ENCODE results near the gene SMIM20. TPM values are rescaled to one million over a fixed set of nuclear protein-coding genes. Genes with fewer than 3 reads are reported as not detected.
"Not testable (repeated sequence)": the region's sequence is repeated elsewhere in the genome, so short reads cannot be mapped to it uniquely, and the experiment has no call there.

The SMIM20 gene
- polyA plus RNA-seq, 3 donors: 28.3 to 61.6 (median 31.4) TPM

DNA sequence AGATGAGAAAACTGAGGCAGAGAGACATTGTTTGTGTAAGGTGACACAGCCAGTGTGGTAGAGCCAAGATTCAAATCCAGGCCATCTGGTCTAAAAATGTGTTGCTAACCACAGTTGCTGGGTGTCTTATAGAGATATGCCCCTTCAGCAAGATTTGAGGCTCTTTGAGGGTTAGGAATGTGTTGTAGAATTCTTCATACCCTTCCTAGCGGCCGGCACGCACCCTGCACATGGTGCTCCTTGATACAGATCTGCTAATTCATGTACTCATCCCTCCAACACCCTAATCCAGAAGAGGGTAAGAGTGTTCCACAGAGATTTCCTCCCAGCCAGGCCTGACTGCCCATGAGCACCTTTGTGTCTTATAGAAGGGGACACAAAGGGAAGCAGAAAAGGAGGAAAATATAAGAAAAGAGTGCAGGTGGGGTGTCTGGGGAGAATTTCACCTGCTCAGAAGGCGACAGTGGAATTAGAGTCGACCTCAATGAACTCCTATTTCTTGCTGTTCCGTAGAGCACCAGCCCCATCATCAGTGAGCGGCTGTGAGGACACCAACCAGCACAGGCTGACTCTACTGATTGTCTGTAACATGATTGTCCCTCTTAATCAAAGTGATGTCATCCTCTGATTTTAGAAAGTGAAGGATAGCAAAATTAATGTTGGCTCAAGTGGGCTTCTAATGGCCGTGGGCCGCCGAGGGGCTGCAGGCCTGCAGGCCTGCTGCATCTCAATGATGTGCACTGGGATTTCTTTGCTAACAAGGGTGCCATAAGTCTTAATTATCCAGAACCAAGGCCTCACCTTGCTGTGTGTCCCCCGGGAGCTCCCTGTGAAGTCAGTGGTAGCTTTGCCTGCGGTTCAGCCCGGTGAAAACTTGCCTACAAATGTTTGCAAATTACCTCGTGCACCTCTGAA is 24.2 kb upstream of the SMIM20 start:
- H3K27ac ChIP-seq (ENCODE audit: low read depth, low read length): no peak overlapping the region
- WGBS, 3 donors: 89 to 90% (median 90%) methylated on average over 14 of the region's 14 CpGs

DNA sequence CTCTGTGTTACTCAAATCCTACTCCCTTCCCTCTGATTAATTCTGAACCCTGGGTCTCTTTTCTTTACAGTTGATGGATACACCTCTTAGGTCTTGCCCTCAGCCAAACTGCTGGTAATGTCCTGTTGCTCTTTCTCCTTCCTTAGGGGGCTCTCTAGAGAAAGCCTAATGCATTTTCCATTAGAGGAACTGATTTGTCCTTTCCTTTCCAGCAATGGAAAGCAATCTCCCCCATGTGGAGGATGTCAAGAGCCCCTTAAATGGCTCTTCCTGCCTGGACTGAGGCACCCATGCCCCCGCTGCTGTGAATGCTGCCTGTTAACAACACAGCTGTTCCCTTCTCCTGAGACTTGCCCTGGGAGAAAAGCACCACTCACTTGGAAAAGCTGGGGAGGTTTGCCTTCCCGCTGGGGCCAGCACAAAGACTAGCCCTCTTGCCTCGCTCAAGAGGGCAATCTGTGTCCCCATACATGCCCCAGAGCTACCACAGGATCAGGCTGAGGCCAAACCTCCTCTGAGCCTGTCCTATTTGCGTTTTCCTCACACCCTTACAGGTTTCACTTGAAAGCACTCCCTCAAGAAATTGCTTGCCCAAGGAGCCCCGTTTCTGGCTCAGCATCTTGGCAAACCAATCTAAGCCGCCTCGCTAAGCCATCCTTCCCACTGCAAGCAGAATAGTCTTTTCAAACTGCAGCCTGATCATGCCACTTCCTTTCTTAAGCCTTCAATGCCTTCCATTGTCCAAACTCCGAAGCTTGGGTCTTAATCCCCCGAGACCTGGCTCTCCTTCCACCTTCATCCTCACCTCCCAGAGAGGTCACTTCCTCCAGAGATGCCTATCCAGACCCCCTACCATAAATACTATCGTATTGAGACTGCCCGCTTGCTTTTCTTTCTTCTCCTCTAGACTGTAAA is 23.2 kb upstream of the SMIM20 start:
- no peak overlapping the region for H3K27ac ChIP-seq (ENCODE audit: low read depth, low read length)
- 72 to 78% (median 75%) methylated on average over 11 of the region's 11 CpGs for WGBS, 3 donors

- 81 to 85% (median 84%) methylated on average over 6 of the region's 6 CpGs for WGBS, 3 donors
- no peak overlapping the region for H3K27ac ChIP-seq (ENCODE audit: low read depth, low read length)
These were observed 21.2 kb upstream of the SMIM20 start for GRCh38 chr4:25892796-25893195.

DNA sequence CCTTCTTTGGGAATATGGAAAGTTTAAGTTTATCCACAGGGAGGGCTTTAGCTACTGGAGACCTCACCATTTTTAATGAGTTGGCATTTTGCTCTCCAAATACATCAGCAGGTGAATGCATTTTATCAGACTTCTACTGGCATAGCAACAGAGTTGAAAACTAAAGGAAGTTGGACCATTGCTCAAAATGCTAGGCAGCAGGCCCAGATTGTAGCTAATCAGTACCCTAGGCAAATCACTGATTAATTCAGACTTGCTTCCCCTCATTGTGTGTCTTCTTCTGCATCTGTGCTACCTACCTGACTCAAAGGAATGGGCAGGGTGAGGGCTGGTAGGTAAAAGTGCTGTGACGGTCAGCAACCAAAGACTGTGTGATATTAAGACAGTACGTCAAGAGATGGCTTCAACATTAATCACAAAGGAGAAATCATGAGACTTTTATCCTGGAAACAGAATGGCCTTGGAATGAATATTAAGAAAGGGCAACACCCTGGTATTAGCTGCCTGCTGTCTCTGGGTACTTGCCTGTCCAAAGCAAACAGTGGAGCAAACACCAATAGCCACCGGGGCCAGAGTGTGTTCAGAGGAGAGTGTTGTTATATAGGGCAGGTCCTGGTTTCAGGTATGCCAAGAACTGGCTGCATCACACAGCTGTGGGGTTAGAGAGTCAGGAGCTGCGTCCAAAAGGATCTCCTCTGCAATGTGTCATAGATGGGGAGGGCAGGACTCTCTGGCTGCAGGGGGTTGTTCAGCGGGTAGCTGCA is 17.1 kb upstream of the SMIM20 start:
- H3K27ac ChIP-seq (ENCODE audit: low read depth, low read length): no peak overlapping the region
- 58 to 88% (median 84%) methylated on average over 5 of the region's 5 CpGs for WGBS, 3 donors

- 85 to 100% (median 86%) methylated on average over 1 of the region's 1 CpG for WGBS, 3 donors
- no peak overlapping the region for H3K27ac ChIP-seq (ENCODE audit: low read depth, low read length)
These were observed 13.7 kb upstream of the SMIM20 start for GRCh38 chr4:25900310-25900709.

GRCh38 chr4:25901030-25901430 is 13.0 kb upstream of the SMIM20 start:
- no peak overlapping the region for H3K27ac ChIP-seq (ENCODE audit: low read depth, low read length)
- WGBS, 3 donors: 83 to 90% (median 87%) methylated on average over 10 of the region's 10 CpGs

DNA sequence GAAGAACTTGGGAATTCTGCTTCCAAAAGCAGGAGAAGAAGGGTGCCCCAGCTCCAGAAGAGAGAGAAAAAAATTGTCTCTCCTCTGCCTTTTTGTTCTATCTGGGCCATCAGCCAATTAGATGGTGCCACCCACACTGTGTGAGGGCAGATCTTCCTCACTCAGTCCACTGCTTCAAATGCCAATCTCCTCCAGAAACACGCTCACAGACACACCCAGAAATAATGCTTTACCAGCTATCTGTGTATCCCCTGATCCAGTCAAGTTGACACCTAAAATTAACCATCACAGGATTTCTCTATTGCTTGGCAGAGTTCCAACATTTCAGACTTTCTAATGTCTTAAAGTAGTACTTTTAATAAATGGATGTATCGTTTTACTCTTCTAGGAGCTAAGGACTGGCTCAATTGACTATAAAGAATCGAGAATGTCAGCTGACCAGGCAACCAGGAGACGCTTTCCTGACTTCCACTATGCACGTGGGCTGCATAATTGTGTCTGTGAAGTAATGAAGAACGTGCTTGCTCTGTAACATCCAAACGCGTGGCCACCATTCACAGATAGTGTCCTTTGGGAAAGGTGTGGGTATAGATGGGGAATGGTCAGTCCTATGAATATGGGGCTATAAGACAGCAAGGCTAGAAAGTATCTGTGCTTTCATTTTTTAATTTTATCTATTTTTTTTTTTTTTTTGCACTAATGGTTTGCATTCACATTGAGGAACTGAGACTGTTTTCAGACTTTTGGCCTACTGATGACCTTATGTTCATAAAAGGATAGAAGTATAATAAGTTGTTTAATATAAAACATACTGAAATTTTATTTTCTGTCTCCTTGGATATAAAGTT is 9.9 kb upstream of the SMIM20 start:
- no peak overlapping the region for H3K27ac ChIP-seq (ENCODE audit: low read depth, low read length)
- 79 to 82% (median 81%) methylated on average over 8 of the region's 8 CpGs for WGBS, 3 donors

GRCh38 chr4:25904748-25905082 is 9.3 kb upstream of the SMIM20 start:
- no peak overlapping the region for H3K27ac ChIP-seq (ENCODE audit: low read depth, low read length)
- 93 to 96% (median 95%) methylated on average over 3 of the region's 3 CpGs for WGBS, 3 donors

- no peak overlapping the region for H3K27ac ChIP-seq (ENCODE audit: low read depth, low read length)
- 92 to 96% (median 95%) methylated on average over 4 of the region's 4 CpGs for WGBS, 3 donors
These were observed 8.6 kb upstream of the SMIM20 start for GRCh38 chr4:25905371-25905770.

- not testable (repeated sequence) for H3K27ac ChIP-seq (ENCODE audit: low read depth, low read length)
- WGBS, 3 donors: 95 to 97% (median 96%) methylated on average over 11 of the region's 11 CpGs
These were observed 7.9 kb upstream of the SMIM20 start for GRCh38 chr4:25906113-25906512.

GRCh38 chr4:25908491-25908901 is 5.5 kb upstream of the SMIM20 start:
- H3K27ac ChIP-seq (ENCODE audit: low read depth, low read length): no peak overlapping the region
- WGBS, 3 donors: 38 to 75% (median 44%) methylated on average over 5 of the region's 5 CpGs

GRCh38 chr4:25911356-25911755 is 2.7 kb upstream of the SMIM20 start:
- WGBS, 3 donors: 78 to 96% (median 82%) methylated on average over 6 of the region's 6 CpGs
- H3K27ac ChIP-seq (ENCODE audit: low read depth, low read length): no peak overlapping the region

GRCh38 chr4:25913056-25913850 is 767 bp upstream of the SMIM20 start:
- H3K27ac ChIP-seq (ENCODE audit: low read depth, low read length): no peak overlapping the region
- 4 to 15% (median 5%) methylated on average over 26 of the region's 26 CpGs for WGBS, 3 donors

DNA sequence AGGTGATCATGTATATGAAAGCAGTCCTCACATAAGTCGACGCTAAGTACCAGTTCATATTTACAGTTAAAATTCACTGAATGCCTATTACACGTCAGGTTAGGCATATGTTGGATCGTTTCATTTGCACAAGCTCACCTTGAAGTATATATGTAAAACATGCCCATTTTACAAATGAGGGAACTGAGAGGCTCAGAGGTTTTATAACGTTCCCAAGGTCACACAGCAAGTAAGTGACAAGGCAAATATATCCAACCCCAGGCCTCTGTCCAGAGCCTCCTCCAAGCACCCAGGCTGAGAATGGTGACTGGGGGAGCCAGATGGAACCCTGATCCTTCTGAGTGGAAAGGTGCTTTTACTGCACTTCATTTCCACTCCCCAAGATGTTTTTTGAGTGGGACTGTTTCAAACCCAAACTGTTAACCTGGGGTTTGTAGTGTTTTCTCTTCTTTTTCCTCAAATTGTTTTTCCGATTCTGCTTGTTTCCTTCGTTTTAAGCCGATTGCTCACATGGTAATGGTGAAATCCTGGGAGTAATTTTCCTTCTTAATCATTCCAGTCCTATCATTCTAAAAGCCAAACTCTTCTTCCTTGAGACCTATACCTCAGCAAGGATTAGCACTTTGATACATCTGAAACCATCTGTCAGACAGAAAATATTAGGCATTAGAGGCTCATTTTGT is 791 bp downstream of the SMIM20 start:
- 50 to 59% (median 51%) methylated on average over 8 of the region's 8 CpGs for WGBS, 3 donors
- H3K27ac ChIP-seq (ENCODE audit: low read depth, low read length): no peak overlapping the region

- WGBS, 3 donors: 54 to 70% (median 54%) methylated on average over 12 of the region's 12 CpGs
These were observed 1.3 kb downstream of the SMIM20 start for GRCh38 chr4:25915353-25915705.

GRCh38 chr4:25916870-25917269 is 2.9 kb downstream of the SMIM20 start:
- no peak overlapping the region for H3K27ac ChIP-seq (ENCODE audit: low read depth, low read length)
- WGBS, 3 donors: 96 to 100% (median 100%) methylated on average over 1 of the region's 1 CpG

More at GRCh38 chr4:25915353-25915705, 1.3 kb downstream of the SMIM20 start:
- H3K27ac ChIP-seq (ENCODE audit: low read depth, low read length): no peak overlapping the region

GRCh38 chr4:25919676-25920075 is 5.7 kb downstream of the SMIM20 start:
- H3K27ac ChIP-seq (ENCODE audit: low read depth, low read length): no peak overlapping the region
- 46 to 88% (median 83%) methylated on average over 5 of the region's 5 CpGs for WGBS, 3 donors
